Measurements from ENCODE around the gene SAMSN1.
"Not testable (repeated sequence)": the region's sequence is repeated elsewhere in the genome, so short reads cannot be mapped to it uniquely, and the experiment has no call there.

Gene SAMSN1

GRCh38 chr21:14531757-14532316 lies 14.3 kb downstream of the SAMSN1 start:
- no peak for DNase-seq (ENCODE audit: low read depth in 2 of 3, low spot score in 2 of 3)

- no peak for DNase-seq (ENCODE audit: low read depth in 2 of 3, low spot score in 2 of 3)
Observed at GRCh38 chr21:14530592-14530991, 15.5 kb downstream of the SAMSN1 start.

- no peak for DNase-seq (ENCODE audit: low read depth in 2 of 3, low spot score in 2 of 3)
Observed at GRCh38 chr21:14528815-14529214, 17.3 kb downstream of the SAMSN1 start.

- no peak for DNase-seq (ENCODE audit: low read depth in 2 of 3, low spot score in 2 of 3)
Observed at GRCh38 chr21:14527696-14528652, 18.1 kb downstream of the SAMSN1 start.

GRCh38 chr21:14526836-14527695 lies 19.0 kb downstream of the SAMSN1 start:
- no peak for DNase-seq (ENCODE audit: low read depth in 2 of 3, low spot score in 2 of 3)

GRCh38 chr21:14526199-14526598 lies 19.9 kb downstream of the SAMSN1 start:
- no peak for DNase-seq (ENCODE audit: low read depth in 2 of 3, low spot score in 2 of 3)

GRCh38 chr21:14523234-14523633 lies 22.9 kb downstream of the SAMSN1 start:
- DNase-seq (ENCODE audit: low read depth in 2 of 3, low spot score in 2 of 3), result no peak

GRCh38 chr21:14522736-14523135 lies 23.4 kb downstream of the SAMSN1 start:
- DNase-seq (ENCODE audit: low read depth in 2 of 3, low spot score in 2 of 3), result no peak

- DNase-seq (ENCODE audit: low read depth in 2 of 3, low spot score in 2 of 3), result no peak
Observed at GRCh38 chr21:14520535-14520934, 25.6 kb downstream of the SAMSN1 start.

- DNase-seq (ENCODE audit: low read depth in 2 of 3, low spot score in 2 of 3), result no peak
Observed at GRCh38 chr21:14519000-14519399, 27.1 kb downstream of the SAMSN1 start.

GRCh38 chr21:14513804-14514203 lies 32.3 kb downstream of the SAMSN1 start:
- no peak for DNase-seq (ENCODE audit: low read depth in 2 of 3, low spot score in 2 of 3)

GRCh38 chr21:14506859-14507457 lies 39.2 kb downstream of the SAMSN1 start:
- not testable (repeated sequence) for DNase-seq (ENCODE audit: low read depth in 2 of 3, low spot score in 2 of 3)

GRCh38 chr21:14500873-14501272 lies 45.2 kb downstream of the SAMSN1 start:
- no peak for DNase-seq (ENCODE audit: low read depth in 2 of 3, low spot score in 2 of 3)

GRCh38 chr21:14499316-14499715 lies 46.8 kb downstream of the SAMSN1 start:
- no peak for DNase-seq (ENCODE audit: low read depth in 2 of 3, low spot score in 2 of 3)

- DNase-seq (ENCODE audit: low read depth in 2 of 3, low spot score in 2 of 3), result no peak
Observed at GRCh38 chr21:14497825-14498224, 48.3 kb downstream of the SAMSN1 start.

GRCh38 chr21:14495075-14495474 lies 51.0 kb downstream of the SAMSN1 start:
- DNase-seq (ENCODE audit: low read depth in 2 of 3, low spot score in 2 of 3), result no peak

- DNase-seq (ENCODE audit: low read depth in 2 of 3, low spot score in 2 of 3), result not testable (repeated sequence)
Observed at GRCh38 chr21:14494181-14494580, 51.9 kb downstream of the SAMSN1 start.

- DNase-seq (ENCODE audit: low read depth in 2 of 3, low spot score in 2 of 3), result no peak
Observed at GRCh38 chr21:14493731-14494130, 52.4 kb downstream of the SAMSN1 start.

- DNase-seq (ENCODE audit: low read depth in 2 of 3, low spot score in 2 of 3), result no peak
Observed at GRCh38 chr21:14492931-14493330, 53.2 kb downstream of the SAMSN1 start.

- no peak for DNase-seq (ENCODE audit: low read depth in 2 of 3, low spot score in 2 of 3)
Observed at GRCh38 chr21:14491269-14491681, 54.8 kb downstream of the SAMSN1 start.

GRCh38 chr21:14488672-14489204 lies 57.4 kb downstream of the SAMSN1 start:
- DNase-seq (ENCODE audit: low read depth in 2 of 3, low spot score in 2 of 3), result no peak

All from activated CD8-positive, alpha-beta memory T cell treated with anti-CD3 and anti-CD28 coated beads for 48 hours (primary cell).